RWPE2 (cell line): Measurements from ENCODE around the gene ANKRD12.
"Not testable (repeated sequence)": the region's sequence is repeated elsewhere in the genome, so short reads cannot be mapped to it uniquely, and the experiment has no call there.

Experiments
- ATAC-seq: fragments of 200-7000 bp; cut with Tn5 transposase; 3 replicates; pipeline ENCODE4 v1.9.1; 2021; ENCODE audit warnings: low read depth
- DNase-seq: peaks from one replicate; pipeline ENCODE4 v3.0.0-alpha.2; 2020; ENCODE audit warnings: low spot score
- H3K27ac ChIP-seq: fragments of 450-650 bp; 2 replicates; pipeline ENCODE4 v1.5.1; 2017; ENCODE audit warnings: mild to moderate bottlenecking; ENCODE audit not compliant: poor library complexity, severe bottlenecking
- H3K27me3 ChIP-seq: fragments of 250-450 bp; sonication (Bioruptor Pico); 2 replicates; pipeline ENCODE4 v1.5.1; 2021; ENCODE audit warnings: mild to moderate bottlenecking, moderate library complexity; ENCODE audit not compliant: insufficient read depth, poor library complexity, severe bottlenecking
- H3K36me3 ChIP-seq: fragments of 250-450 bp; sonication (Bioruptor Pico); 2 replicates; pipeline ENCODE4 v1.5.1; 2020; ENCODE audit warnings: low read depth, mild to moderate bottlenecking, moderate library complexity
- H3K4me1 ChIP-seq: fragments of 250-450 bp; sonication (Bioruptor Pico); 2 replicates; pipeline ENCODE4 v1.5.1; 2021; ENCODE audit warnings: mild to moderate bottlenecking, moderate library complexity; ENCODE audit not compliant: insufficient read depth, poor library complexity, severe bottlenecking
- H3K4me3 ChIP-seq: fragments of 250-450 bp; sonication (Bioruptor Pico); 2 replicates; pipeline ENCODE4 v1.5.1; 2021; ENCODE audit warnings: mild to moderate bottlenecking, moderate library complexity; ENCODE audit not compliant: severe bottlenecking
- H3K9me3 ChIP-seq: fragments of 250-450 bp; sonication (Bioruptor Pico); 2 replicates; pipeline ENCODE4 v1.5.1; 2021; ENCODE audit warnings: mild to moderate bottlenecking, moderate library complexity; ENCODE audit not compliant: severe bottlenecking
- TF ChIP-seq, protein P1 (sequence below): fragments of 450-650 bp; IDR thresholded peaks from one replicate; pipeline ENCODE4 v1.5.1; 2017; ENCODE audit warnings: mild to moderate bottlenecking, moderate library complexity; ENCODE audit not compliant: poor library complexity, severe bottlenecking

The ANKRD12 gene

DNA sequence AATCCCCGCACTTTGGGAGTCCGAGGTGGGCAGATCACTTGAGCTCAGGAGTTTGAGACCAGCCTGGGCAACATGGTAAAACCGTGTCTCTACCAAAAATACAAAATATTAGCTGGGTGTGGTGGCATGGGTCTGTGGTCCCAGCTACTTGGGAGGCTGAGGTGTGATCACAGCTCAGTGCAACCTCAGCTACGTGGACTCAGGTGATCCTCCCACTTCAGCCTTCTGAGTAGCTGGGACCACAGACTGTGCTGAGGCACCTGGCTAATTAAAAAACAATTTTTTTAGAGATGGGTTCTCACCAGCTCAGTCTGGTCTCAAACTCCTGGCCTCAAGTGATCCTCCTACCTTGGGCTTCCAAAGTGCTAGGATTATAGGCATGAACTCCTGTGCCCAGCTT, 23.4 kb downstream of the ANKRD12 start:
- no peak overlapping the region for H3K4me3 ChIP-seq
- H3K9me3 ChIP-seq: peaks cover 6% of the 10 kb centered on the region
- H3K27ac ChIP-seq: no peak overlapping the region
- TF ChIP-seq, protein P1, sequence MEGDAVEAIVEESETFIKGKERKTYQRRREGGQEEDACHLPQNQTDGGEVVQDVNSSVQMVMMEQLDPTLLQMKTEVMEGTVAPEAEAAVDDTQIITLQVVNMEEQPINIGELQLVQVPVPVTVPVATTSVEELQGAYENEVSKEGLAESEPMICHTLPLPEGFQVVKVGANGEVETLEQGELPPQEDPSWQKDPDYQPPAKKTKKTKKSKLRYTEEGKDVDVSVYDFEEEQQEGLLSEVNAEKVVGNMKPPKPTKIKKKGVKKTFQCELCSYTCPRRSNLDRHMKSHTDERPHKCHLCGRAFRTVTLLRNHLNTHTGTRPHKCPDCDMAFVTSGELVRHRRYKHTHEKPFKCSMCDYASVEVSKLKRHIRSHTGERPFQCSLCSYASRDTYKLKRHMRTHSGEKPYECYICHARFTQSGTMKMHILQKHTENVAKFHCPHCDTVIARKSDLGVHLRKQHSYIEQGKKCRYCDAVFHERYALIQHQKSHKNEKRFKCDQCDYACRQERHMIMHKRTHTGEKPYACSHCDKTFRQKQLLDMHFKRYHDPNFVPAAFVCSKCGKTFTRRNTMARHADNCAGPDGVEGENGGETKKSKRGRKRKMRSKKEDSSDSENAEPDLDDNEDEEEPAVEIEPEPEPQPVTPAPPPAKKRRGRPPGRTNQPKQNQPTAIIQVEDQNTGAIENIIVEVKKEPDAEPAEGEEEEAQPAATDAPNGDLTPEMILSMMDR: no peak
- ATAC-seq (no peak), DNase-seq (no peak)
- no peaks in the 10 kb centered on the region for H3K4me1 ChIP-seq
- no peaks in the 10 kb centered on the region for H3K36me3 ChIP-seq
- no peaks in the 10 kb centered on the region for H3K27me3 ChIP-seq

DNA sequence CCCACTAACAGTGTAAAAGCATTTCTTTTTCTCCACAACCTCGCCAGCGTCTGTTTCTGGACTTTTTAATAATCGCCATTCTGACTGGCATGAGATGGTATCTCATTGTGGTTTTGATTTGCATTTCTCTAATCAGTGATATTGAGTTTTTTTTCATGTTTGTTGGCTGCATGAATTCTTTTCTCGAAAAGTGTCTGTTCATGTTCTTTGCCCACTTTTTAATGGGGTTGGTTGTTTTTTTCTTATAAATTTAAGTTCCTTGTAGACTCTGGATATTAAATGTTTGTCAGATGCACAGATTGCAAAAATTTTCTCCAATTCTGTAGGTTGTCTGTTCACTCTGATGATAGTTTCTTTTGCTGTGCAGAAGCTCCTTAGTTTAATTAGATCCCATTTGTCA, 26.1 kb downstream of the ANKRD12 start:
- H3K27me3 ChIP-seq, H3K4me1 ChIP-seq, ATAC-seq, H3K36me3 ChIP-seq, H3K27ac ChIP-seq, DNase-seq, H3K4me3 ChIP-seq, H3K9me3 ChIP-seq: not testable (repeated sequence)

DNA sequence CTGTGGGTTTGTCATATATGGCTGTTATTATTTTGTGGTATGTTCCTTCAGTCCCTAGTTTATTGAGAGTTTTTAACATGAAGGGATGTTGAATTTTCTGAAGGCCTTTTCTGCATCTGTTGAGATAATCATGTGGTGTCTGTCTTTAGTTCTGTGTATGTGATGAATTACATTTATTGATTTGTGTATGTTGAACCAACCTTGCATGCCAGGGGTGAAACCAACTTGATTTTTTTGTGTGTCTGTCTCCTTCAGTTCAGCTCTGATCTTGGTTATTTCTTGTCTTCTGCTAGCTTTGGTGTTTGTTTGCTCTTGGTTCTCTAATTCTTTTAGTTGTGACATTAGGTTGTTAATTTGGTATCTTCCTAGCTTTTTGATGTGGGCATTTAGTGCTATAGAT, 27.6 kb downstream of the ANKRD12 start:
- not testable (repeated sequence) for H3K4me3 ChIP-seq, H3K36me3 ChIP-seq, DNase-seq, H3K27ac ChIP-seq, H3K4me1 ChIP-seq, H3K9me3 ChIP-seq, ATAC-seq, H3K27me3 ChIP-seq

DNA sequence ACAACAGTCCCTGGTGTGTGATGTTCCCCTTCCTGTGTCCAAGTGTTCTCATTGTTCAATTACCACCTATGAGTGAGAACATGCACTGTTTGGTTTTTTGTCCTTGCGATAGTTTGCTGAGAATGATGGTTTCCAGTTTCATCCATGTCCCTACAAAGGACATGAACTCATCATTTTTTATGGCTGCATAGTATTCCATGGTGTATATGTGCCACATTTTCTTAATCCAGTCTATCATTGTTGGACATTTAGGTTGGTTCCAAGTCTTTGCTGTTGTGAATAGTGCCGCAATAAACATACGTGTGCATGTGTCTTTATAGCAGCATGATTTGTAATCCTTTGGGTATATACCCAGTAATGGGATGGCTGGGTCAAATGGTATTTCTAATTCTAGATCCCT, 29.3 kb downstream of the ANKRD12 start:
- H3K27me3 ChIP-seq, DNase-seq, ATAC-seq, H3K27ac ChIP-seq, H3K4me1 ChIP-seq, H3K36me3 ChIP-seq, H3K4me3 ChIP-seq, H3K9me3 ChIP-seq: not testable (repeated sequence)

DNA sequence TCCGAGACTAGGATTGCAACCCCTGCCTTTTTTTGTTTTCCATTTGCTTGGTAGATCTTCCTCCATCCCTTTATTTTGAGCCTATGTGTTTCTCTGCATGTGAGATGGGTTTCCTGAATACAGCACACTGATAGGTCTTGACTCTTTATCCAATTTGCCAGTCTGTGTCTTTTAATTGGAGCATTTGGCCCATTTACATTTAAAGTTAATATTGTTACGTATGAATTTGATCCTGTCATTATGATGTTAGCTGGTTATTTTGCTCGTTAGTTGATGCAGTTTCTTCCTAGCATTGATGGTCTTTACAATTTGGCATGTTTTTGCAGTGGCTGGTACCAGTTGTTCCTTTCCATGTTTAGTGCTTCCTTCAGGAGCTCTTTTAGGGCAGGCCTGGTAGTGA, 32.9 kb downstream of the ANKRD12 start:
- not testable (repeated sequence) for DNase-seq, H3K4me1 ChIP-seq, H3K9me3 ChIP-seq, ATAC-seq, H3K4me3 ChIP-seq, H3K27me3 ChIP-seq, H3K27ac ChIP-seq, H3K36me3 ChIP-seq

DNA sequence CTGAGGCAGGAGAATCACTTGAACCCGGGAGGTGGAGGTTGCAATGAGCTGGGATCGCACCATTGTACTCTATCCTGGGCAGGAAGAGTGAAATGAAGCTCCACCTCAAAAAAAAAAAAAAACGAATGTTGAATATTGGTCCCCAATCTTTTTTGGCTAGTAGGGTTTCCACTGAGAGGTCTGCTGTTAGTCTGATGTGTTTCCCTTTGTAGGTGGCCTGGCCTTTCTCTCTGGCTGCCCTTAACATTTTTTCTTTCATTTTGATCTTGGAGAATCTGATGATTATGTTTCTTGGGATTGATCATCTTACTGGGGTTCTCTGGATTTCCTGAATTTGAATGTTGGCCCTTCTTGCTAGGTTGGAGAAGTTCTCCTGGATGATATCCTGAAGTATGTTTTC, 35.3 kb downstream of the ANKRD12 start:
- H3K4me3 ChIP-seq, H3K9me3 ChIP-seq, H3K27me3 ChIP-seq, ATAC-seq, H3K4me1 ChIP-seq, H3K36me3 ChIP-seq, H3K27ac ChIP-seq, DNase-seq: not testable (repeated sequence)

DNA sequence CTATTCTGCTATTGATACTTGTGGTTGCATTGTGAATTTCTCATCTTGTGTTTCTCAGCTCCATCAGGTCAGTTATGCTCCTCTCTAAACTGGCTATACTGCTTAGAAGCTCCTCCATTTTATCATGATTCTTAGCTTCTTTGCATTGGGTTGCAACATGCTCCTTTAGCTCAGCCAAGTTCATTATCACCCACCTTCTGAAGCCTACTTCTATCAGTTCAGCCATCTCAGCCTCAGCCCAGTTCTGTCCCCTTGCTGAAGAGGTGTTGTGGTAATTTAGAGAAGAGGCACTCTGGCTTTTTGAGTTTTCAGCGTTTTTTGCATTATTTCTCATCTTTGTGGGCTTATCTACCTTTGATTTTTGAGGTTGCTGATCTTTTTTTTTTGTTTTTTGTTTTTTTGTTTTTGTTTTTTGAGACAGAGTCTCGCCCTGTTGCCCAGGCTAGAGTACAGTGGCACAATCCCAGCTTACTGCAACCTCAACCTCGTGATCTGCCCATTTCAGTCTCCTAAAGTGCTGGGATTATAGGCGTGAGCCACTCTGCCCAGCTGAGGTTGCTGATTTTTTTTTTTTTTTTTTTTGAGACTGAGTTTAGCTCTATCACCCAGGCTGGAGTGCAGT, 36.0 kb downstream of the ANKRD12 start:
- Histone ChIP-seq H3K9me3 (no peaks in the 10 kb centered on the region), H3K4me1 (no peaks in the 10 kb centered on the region), H3K27ac (no peak overlapping the region), H3K27me3 (no peaks in the 10 kb centered on the region), H3K36me3 (no peaks in the 10 kb centered on the region), H3K4me3 (no peak overlapping the region)
- TF ChIP-seq, protein P1: no peak
- ATAC-seq (no peak), DNase-seq (no peak)
